K562 (cell line): ENCODE data around the gene ADAMTS6. TPM values are rescaled to one million over a fixed set of nuclear protein-coding genes. Genes with fewer than 3 reads are reported as not detected.
"Not testable (repeated sequence)": the region's sequence is repeated elsewhere in the genome, so short reads cannot be mapped to it uniquely, and the experiment has no call there.

Experiments used
- ATAC-seq: fragments of 200-7000 bp; cut with Tn5 transposase; 3 replicates; pipeline ENCODE4 v1.9.1; 2020; ENCODE audit warnings: moderate library complexity
- BruUV-seq: library from RNA; stranded (reverse); fragments of 400-500 nt; replicated peaks from 2 replicates; lab custom pipeline; 2021; lab: Mats Ljungman, UMichigan
- CTCF ChIA-PET: fragments of 300-600 bp; formaldehyde crosslinking; extraction: SDS; loops from one replicate; lab custom pipeline; 2021; ENCODE audit warnings: low intra/inter-chr PET ratio; lab: Yijun Ruan, JAX
- POLR2A ChIA-PET: fragments of 300-600, 350-650 bp; sonication (Branson Sonifier 250); formaldehyde crosslinking; extraction: SDS; loops from one replicate; lab custom pipeline; 2021; ENCODE audit warnings: antibody characterized with exemption, inconsistent platforms; lab: Yijun Ruan, JAX
- DNase-seq, 4 experiments: peaks; one replicate each; pipeline versions ENCODE4 v3.0.0 to v3.0.0-alpha.2; 2011 to 2018; ENCODE audit warnings: low spot score in 3 of 4, mixed read lengths in 3 of 4; ENCODE audit errors: extremely low read depth in 1 of 4
- FAIRE-seq: peaks from 2 replicates; lab custom pipeline; 2011; peaks lifted over from hg19 to GRCh38; lab: Jason Lieb, UNC
- H2AFZ ChIP-seq: 2 replicates; pipeline ENCODE4 v1.6.0; 2011; ENCODE audit warnings: low read depth, low read length, control low read depth, inconsistent platforms
- H3K27ac ChIP-seq: fragments of 200-600 bp; 3 replicates; pipeline ENCODE4 v1.8.0; 2011; ENCODE audit warnings: low read depth, mild to moderate bottlenecking, control low read depth, inconsistent platforms, low read length, moderate library complexity, mixed read lengths; ENCODE audit errors: extremely low read depth
- H3K27me3 ChIP-seq, 2 experiments: fragments of 300-600 bp in 1 of 2; 2 replicates in 1 of 2; 3 replicates in 1 of 2; pipeline versions ENCODE4 v1.6.0 to v1.8.0; 2011; ENCODE audit warnings: inconsistent platforms in 2 of 2, low read length in 2 of 2, mild to moderate bottlenecking in 1 of 2, mixed read lengths in 1 of 2, moderate library complexity in 1 of 2; ENCODE audit not compliant: control insufficient read depth in 2 of 2, insufficient read depth in 2 of 2
- H3K36me3 ChIP-seq: fragments of 300-600 bp; 3 replicates; pipeline ENCODE4 v1.8.0; 2011; ENCODE audit warnings: mild to moderate bottlenecking, low read length, inconsistent platforms; ENCODE audit not compliant: control insufficient read depth, insufficient read depth
- H3K4me1 ChIP-seq, 2 experiments: fragments of 200-600 bp in 1 of 2; replicated peaks in 1 of 2; 2 replicates in 1 of 2; 3 replicates in 1 of 2; pipeline versions ENCODE4 v1.5.1 to v1.8.0; 2011; ENCODE audit warnings: inconsistent platforms in 2 of 2, low read length in 2 of 2, mild to moderate bottlenecking in 1 of 2, mixed read lengths in 1 of 2, moderate library complexity in 1 of 2; ENCODE audit not compliant: control insufficient read depth in 2 of 2, insufficient read depth in 2 of 2
- H3K4me2 ChIP-seq: 2 replicates; pipeline ENCODE4 v1.6.1; 2011; ENCODE audit warnings: low read length, control low read depth, inconsistent platforms, mixed read lengths; ENCODE audit not compliant: insufficient read depth
- H3K4me3 ChIP-seq: fragments of 200-600 bp; sonication (generic), shearing (Covaris generic); 2 replicates; pipeline ENCODE4 v1.5.1; 2016; ENCODE audit warnings: control low read depth, inconsistent platforms
- H3K79me2 ChIP-seq: fragments of 200-600 bp; 3 replicates; pipeline ENCODE4 v1.8.0; 2011; ENCODE audit warnings: low read length, inconsistent platforms; ENCODE audit not compliant: control insufficient read depth, insufficient read depth
- H3K9ac ChIP-seq, 2 experiments: 2 replicates each; pipeline versions ENCODE4 v1.6.0 to v1.6.1; 2011; ENCODE audit warnings: low read depth in 2 of 2, low read length in 2 of 2, control low read depth in 1 of 2, inconsistent platforms in 1 of 2, mild to moderate bottlenecking in 1 of 2, mixed read lengths in 1 of 2; ENCODE audit not compliant: insufficient read depth in 1 of 2
- H3K9me1 ChIP-seq: one replicate; pipeline ENCODE4 v1.6.0; 2011; ENCODE audit warnings: inconsistent platforms, mild to moderate bottlenecking, low read length, moderate library complexity; ENCODE audit not compliant: control insufficient read depth, insufficient read depth
- H3K9me3 ChIP-seq: replicated peaks from 2 replicates; pipeline ENCODE4 v1.5.1; 2011; ENCODE audit warnings: low read depth, low read length, inconsistent platforms; ENCODE audit not compliant: control insufficient read depth, insufficient read depth
- H4K20me1 ChIP-seq: replicated peaks from 2 replicates; pipeline ENCODE4 v1.6.1; 2011; ENCODE audit warnings: low read length, inconsistent platforms, mixed read lengths; ENCODE audit not compliant: control insufficient read depth, insufficient read depth
- WGBS: fragments of 100-300 bp; shearing (Covaris generic); methylation state at CpG from one replicate; pipeline ENCODE4 v1.1.6; 2016; ENCODE audit warnings: low coverage, mixed read lengths; ENCODE audit not compliant: insufficient coverage; ENCODE audit errors: missing lambda C conversion rate; 5-methylcytosine and 5-hydroxymethylcytosine counted together
- in situ Hi-C: fragments of 300-500 bp; cut with MboI; formaldehyde crosslinking; loops from 4 replicates; pipeline ENCODE4 v1.15.0; 2018; ENCODE audit warnings: inconsistent platforms, mixed read lengths
- intact Hi-C: fragments of 100-400 bp; cut with micrococcal nuclease; formaldehyde crosslinking; loops from 2 replicates; pipeline ENCODE4 v1.14.2; 2022
- polyA plus RNA-seq, 8 experiments: library from polyadenylated mRNA; depleted of rRNA in 4 of 8; stranded (reverse) in 5 of 8; unstranded in 3 of 8; fragments of >200 nt; fragmentation: Nextera tagmentation in 2 of 8; fragmentation: Illumina TruSeq in 1 of 8; extraction: Ambion mirVana in 2 of 8; extraction: Trizol in 1 of 8; gene quantifications; 2 replicates each; pipeline versions ENCODE4 v1.2.1 to v1.2.3, GENCODE V29; 2011 to 2014; ENCODE audit warnings: inconsistent platforms in 1 of 8, missing spikeins in 1 of 8
- total RNA-seq, 7 experiments: library from RNA; depleted of rRNA in 6 of 7; stranded (reverse); fragments of >200 nt in 6 of 7; fragmentation: Illumina TruSeq in 2 of 7; extraction: Trizol in 2 of 7; gene quantifications; 2 replicates each; pipeline versions ENCODE4 v1.2.1 to v1.2.3, GENCODE V29; 2011 to 2021; ENCODE audit warnings: low replicate concordance in 1 of 7
- TF ChIP-seq, protein P1 (sequence below), 2 experiments: fragments of 450-650 bp; formaldehyde crosslinking in 1 of 2; IDR thresholded peaks; 2 replicates each; pipeline versions ENCODE4 v1.4.0 to v1.6.1; 2014 to 2020; ENCODE audit warnings: mild to moderate bottlenecking in 2 of 2, borderline replicate concordance in 1 of 2, low read depth in 1 of 2

Gene ADAMTS6
- total and polyA plus RNA-seq, 9 of the 15 experiments (the other 6 are each of a cell fraction or from before 2014, with no cell fraction given) = 0.57 to 5.3 (median 1.5) TPM

DNA sequence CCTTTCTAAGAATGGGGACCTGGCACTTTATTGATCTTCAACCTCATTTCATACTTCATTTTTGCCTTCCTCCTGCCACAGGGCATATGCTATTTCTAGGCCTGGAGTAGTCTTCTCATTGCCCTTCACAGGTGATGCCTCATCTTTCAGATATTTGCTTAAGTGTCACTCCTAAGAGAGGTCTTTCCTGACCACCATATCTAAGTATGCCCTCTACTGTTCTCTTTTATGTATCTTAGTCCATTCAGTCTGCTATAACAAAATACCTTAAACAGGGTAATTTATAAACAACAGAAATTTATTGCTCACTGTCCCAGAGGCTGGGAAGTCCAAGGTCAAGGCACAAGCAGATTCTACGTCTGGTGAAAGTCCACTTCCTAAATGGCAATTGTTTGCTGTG is 99.1 kb downstream of the ADAMTS6 start (continued):
- TF ChIP-seq, protein P1, sequence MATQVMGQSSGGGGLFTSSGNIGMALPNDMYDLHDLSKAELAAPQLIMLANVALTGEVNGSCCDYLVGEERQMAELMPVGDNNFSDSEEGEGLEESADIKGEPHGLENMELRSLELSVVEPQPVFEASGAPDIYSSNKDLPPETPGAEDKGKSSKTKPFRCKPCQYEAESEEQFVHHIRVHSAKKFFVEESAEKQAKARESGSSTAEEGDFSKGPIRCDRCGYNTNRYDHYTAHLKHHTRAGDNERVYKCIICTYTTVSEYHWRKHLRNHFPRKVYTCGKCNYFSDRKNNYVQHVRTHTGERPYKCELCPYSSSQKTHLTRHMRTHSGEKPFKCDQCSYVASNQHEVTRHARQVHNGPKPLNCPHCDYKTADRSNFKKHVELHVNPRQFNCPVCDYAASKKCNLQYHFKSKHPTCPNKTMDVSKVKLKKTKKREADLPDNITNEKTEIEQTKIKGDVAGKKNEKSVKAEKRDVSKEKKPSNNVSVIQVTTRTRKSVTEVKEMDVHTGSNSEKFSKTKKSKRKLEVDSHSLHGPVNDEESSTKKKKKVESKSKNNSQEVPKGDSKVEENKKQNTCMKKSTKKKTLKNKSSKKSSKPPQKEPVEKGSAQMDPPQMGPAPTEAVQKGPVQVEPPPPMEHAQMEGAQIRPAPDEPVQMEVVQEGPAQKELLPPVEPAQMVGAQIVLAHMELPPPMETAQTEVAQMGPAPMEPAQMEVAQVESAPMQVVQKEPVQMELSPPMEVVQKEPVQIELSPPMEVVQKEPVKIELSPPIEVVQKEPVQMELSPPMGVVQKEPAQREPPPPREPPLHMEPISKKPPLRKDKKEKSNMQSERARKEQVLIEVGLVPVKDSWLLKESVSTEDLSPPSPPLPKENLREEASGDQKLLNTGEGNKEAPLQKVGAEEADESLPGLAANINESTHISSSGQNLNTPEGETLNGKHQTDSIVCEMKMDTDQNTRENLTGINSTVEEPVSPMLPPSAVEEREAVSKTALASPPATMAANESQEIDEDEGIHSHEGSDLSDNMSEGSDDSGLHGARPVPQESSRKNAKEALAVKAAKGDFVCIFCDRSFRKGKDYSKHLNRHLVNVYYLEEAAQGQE (IDR thresholded peaks at IDR 0.05; ENCODE audit: borderline replicate concordance) = peak; percentile 8; the same call in 1 of the 2 replicates
- TF ChIP-seq, protein P1 (CRISPR knock-in tag; IDR thresholded peaks at IDR 0.05; ENCODE audit: low read depth) = no peak
- TF ChIP-seq, all 486 proteins: peak for 3

GRCh38 chr5:65370505-65370904 is 111.2 kb downstream of the ADAMTS6 start:
- CTCF ChIA-PET, H3K27ac ChIP-seq, H3K4me3 ChIP-seq, in situ Hi-C loops, H3K4me1 ChIP-seq, DNase-seq, intact Hi-C loops, H2AFZ ChIP-seq, FAIRE-seq, BruUV-seq, ATAC-seq, H3K4me2 ChIP-seq, H4K20me1 ChIP-seq, H3K79me2 ChIP-seq, H3K27me3 ChIP-seq, H3K9me1 ChIP-seq, H3K9me3 ChIP-seq, H3K36me3 ChIP-seq, H3K9ac ChIP-seq: not testable (repeated sequence)
- POLR2A ChIA-PET = interaction anchor here (1.0 kb wide), 1 partner anchor 14 kb away, joined by 3 read pairs; no protein-coding TSS in a partner anchor
- 55% methylated on average over 12 of the region's 15 CpGs for WGBS
